HG03139 (cell line): ENCODE results near the gene SLC51A.
"Not testable (repeated sequence)": the region's sequence is repeated elsewhere in the genome, so short reads cannot be mapped to it uniquely, and the experiment has no call there.

ENCODE experiments used
- ATAC-seq: cut with Tn5 transposase; IDR thresholded peaks from one replicate; pipeline ENCODE4 v1.9.1; 2021; ENCODE audit not compliant: unreplicated experiment

SLC51A gene

DNA sequence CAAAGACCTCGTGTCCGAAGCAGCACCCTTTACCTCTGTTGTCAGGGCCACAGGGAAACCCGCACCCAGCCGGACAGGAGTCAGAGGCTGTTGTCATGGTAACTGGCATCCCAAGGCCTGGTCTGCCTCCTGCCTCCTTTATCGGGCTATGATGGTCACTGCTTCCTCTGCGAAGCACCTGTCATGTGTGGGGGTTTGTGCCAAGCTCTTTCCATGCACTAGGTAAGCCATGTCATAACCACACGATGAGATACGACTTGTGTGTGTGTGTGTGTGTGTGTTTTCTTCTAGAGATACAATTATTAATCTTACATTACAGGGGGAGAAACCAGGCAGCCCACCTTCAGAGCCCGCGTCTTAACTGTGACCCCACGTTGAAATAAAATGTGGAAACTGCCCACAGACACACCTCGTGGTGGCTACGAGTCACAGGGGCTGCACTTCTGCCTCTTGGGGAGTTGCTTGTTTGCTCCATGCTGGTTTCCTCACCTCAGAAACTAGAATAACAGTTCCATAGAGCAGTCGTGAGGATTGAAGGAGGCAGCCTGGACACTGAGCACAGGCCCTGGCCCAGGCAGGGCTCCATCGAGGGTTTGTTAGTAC lies 23.1 kb upstream of the SLC51A start:
- no peak for ATAC-seq

DNA sequence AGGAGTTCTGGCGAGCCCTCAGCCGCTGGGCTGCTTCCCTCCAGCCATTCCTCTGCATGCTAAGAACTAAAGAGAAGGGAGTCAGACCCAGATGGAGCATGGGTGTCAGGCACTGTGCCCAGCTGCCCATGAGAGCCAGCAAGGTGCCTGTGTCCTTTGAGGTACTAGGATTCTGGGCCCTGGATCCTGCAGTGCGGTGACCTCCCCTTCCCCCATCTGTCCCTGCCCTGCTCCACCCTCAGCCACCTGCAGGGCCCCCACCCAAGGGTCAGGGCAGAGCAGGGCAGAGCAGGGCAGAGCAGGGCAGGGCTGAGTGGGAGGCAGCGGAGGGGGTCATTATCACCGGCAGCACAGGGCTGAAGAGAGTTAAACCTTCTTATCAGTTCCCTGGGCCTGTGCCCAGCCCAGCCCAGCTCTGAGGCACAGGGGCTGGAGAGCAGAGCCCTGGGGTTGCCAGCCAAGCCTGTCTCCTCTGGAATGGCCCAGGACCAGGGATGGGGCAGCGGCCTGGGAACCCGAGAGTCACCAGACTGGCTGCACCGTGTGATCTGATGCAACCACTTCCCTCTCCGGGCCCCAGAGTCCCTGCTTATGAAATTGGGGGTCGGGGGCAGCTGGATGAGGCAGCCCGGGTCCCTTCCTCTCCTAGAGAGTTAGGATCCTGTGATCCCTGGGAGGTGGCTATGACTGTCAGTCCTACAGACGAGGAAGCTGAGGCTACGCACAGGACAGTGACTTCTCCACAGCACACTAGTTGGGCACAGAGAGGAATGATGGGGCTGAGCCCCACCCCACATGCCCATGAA lies 22.4 kb upstream of the SLC51A start:
- no peak for ATAC-seq

DNA sequence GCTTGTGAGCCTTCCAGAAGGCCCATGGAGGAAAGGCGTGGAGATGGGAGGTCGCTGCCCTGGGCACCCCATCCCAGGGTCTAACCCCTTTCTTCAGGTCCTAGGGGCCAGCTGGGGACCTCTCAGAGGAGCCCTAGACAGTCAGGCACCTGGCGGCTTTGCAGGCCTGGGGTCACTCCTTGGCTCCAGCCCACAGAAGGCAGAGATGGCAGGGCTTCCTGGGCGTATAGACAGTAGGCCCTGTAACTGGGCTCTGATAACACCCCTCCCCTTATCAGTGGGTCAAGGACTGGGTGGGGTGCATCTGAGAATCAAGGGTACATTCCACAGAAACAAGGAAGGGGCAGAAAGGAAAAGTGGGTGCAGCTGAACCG lies 21.8 kb upstream of the SLC51A start:
- ATAC-seq, result no peak

DNA sequence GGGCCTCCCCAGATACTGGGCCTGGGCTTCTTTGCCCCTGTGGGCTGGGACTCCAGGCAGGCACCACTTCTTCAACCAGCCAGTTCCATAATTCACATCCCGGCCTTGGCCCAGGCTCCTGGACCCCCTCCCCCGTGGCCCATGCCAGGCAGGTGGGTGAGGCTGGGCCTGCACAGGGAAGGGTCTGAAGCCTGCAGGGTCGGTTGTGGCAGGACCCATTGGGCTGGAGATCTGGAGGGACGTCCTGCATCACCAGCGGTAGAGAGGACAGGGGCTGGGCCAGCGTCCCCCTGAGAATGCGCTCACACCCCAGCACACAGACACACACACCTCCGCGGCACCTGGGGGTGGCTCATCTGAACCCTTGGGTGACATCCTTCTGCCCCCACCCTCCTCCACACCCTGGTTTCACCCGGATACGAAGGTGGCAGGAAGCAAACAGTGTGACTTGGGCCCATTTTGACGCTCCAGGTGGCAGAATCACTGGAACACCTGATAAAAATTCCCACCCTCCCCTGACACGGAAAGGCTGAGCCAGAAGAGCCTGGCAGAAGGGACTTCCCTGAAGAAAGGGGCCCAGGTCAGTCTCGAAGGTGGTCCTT lies 20.6 kb upstream of the SLC51A start:
- no peak for ATAC-seq

DNA sequence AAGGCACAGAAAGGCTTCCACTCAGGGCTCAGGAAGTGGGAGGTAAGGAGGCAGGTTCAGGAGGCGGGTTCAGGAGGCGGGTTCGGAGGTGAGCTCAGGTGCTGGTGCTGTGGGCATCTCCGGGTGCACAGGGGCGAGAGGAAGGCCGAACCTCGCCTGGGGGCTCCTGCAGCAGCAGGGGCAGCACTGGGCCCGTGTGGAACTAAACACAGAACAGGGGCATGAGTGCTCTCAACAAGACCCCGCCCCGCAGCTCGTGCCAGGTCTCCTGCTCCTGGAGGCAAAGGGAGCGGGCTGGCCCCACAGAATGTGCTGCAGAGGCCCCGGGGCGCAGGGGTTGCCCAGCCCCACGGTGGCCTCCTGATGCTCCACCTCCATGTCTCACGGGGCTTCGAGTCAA lies 18.8 kb upstream of the SLC51A start:
- ATAC-seq, result no peak

DNA sequence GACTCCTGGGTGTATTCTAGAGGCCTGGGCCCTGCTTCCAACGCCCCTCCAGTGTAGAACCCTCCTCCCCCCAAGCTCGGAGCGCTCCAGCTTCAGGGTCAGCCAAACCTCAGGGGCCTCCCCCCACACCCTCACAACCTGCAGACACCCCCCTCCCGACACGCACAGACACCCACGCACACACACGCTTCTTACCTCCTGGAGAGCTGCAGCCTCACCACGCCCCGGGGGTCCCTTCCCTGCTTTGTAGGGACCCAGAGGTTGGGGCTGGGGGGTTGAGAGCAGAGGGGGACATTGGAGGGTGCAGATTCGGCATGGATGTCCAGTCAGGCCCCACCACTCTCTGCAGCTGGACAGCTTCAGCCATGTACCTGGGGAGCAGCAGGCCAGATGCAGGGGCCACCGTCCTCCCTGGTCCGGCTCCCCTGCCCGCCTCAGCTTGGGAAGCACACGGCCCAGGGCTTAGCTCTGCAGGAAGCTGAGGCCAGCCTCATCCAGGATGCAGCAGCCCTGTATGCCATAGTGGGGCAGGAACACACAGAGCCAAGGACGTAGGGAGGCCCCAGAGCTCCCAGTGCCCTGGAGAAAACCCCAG lies 18.2 kb upstream of the SLC51A start:
- ATAC-seq, result no peak

DNA sequence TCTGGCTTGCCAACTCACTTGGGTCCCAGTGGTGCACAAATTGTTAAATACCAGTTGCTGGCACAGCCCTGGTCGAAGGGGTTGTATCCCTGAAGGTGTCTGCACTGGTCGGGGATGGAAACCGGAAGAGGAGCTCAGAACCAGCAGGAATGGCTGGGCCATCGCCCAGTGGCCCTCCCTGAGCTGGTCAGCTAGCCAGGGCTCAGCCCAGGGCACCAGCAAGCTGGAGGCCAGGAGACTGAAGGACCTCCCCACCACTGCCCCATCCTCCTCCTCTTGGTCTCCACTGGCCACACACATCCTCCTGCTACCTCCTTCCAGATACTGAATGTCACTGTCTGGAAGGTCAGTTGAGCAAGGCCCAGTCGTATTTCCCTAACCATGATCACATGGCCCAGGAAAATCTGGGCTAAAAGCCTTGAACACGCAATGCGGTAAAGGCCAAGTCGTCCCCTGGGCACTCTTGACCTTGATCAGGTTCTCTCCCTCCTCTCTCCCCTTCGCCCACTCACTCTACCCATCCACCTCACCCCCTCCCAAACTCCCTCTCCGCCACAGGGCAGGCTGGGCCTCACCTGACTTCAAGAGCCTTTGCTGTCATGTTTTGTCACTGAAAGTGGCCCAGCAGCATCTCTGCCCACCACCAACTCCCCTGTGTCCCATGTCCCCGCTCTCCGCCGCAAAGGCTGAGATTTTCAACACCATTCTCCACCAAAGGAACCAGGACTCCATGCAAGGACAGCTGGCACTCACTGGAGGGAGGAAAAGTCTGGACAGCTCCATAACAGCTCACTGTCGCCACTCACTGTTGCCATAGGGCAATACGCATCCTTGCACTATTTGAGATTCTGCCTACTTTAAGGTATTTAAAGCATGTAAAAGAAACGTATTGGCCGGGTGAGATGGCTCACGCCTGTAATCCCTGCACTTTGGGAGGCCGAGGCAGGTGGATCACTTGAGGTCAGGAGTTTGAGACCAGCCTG lies 17.3 kb upstream of the SLC51A start:
- ATAC-seq, result no peak

DNA sequence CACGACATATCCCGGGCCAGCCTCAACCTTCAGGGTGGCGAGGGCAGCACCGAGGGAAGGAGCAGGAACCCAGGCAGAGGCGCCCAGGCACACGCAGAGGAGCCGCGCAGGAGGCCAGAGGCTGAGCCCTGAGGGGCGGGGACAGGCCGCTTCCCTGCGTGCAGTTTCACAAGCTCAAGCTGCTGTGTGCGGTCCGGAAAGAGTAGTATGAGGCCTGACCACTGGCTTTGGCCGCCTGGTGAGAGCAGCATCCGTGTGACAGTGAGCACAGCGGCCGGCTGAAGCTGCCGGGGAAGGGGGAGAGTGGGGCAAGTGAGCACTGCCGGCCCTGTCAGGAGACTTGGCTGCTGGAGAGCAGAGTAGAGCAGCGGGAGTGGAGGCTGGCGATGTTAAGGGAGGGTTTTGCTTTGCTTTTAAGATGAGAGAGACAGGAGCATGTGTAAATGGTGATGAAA lies 13.8 kb upstream of the SLC51A start:
- ATAC-seq, result no peak

DNA sequence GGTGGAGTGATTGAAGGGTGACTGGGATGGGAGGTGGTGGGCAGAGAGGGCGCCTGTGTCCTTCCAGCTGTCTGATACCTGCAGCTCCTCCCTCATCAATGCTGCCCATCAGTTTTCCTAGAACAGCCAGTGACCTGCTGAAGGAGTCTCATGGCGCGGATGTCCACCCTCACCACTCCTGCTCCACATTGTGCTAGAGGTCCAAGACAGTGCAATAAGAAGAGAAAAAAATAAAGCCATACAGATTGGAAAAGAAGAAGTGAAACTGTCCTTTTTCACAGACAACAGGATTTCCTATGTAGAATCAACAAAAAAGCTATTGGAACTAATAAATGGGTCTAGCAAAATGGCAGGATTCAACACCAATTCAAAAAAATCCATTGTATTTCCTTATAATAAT lies 12.5 kb upstream of the SLC51A start:
- ATAC-seq, result no peak

DNA sequence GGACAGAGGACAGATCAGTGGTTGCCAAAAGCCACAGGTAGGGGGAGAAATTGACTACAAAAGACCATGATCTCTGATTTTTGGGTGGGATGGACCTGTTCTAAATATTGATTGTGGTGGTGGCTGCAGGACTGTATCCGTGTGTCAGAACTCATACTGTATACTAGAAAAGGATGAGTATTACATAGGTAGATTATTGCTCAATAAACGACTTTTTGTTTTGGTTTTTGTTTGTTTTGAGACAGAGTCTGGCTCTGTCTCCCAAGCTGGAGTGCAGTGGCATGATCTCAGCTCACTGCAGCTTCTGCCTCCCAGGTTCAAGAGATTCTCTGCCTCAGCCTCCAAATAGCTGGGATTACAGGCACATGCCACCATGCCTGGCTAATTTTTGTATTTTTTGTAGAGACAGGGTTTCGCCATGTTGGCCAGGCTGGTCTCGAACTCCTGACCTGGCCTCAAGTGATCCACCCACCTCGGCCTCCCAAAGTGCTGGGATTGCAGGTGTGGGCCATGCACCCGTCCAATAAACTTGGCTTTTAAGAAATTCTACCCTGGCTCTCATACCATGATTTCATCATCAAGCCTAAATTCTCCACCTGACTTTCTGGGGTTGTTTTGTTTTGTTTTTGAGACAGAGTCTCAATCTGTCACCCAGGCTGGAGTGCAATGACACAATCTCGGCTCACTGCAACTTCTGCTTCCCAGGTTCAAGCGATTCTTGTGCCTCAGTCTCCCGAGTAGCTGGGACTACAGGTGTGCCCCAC lies 10.7 kb upstream of the SLC51A start:
- not testable (repeated sequence) for ATAC-seq

DNA sequence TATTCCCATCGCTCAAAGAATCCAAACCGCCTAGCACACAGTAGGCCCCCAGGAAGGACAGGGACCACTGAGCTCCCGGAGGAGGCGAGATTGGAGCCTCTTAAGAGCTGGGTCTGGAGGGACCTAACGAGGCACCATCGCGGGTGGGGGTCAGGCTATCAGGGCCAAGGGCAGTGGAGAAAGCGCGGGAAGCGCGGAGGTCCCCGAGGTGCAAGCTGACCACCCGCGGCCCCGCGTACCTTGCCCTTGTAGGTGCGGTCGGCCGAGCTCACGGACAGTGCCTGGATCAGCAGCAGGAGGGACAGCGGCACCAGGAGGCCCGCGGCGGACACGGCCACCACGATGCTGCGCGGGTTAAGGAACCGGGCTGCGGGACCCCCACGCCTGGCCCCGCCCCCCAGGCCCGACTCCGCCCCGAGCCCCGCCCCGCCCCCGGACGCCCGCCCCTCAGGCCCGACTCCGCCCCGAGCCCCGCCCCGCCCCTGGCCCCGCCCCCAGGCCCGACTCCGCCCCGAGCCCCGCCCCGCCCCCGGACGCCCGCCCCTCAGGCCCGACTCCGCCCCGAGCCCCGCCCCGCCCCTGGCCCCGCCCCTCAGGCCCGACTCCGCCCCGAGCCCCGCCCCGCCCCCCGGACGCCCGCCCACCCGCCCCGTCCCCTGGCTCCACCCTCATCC lies 9.0 kb upstream of the SLC51A start:
- ATAC-seq, result no peak

DNA sequence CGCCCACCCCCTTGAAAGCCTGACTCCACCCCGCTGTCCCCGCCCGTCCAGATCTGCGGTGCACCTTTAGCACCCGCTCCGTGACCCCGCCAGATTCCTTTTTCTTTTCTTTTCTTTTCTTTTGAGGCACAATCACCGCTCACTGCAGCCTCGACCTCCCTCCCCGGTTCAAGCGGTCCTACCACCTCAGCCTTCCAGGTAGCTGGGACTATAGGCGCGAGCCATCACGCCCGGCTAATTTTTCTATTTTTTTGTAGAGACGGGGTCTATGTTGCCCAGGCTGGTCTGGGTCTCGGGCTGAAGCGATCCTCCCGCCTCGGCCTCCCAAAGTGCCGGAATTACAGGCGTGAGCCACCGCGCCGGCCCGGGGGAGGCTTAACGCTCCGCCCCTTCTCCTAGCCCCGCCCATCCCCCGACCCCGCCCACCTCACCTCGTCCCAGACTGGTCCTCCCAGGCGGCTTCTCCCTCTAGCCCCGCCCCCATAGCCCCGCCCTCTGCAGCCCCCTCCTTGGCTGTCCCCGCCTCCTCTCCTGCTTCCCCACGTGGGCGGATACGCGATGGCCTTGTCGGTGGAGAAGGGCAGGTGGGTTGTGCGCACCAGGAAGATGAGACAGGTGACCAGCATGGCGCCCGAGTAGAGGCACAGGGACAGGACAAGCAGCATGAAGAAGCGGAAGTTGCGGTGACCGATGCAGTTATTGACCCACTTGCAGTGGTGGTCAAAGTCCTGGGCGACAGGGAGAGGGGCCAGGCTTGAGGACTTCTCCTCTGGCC lies 8.3 kb upstream of the SLC51A start:
- no peak for ATAC-seq

DNA sequence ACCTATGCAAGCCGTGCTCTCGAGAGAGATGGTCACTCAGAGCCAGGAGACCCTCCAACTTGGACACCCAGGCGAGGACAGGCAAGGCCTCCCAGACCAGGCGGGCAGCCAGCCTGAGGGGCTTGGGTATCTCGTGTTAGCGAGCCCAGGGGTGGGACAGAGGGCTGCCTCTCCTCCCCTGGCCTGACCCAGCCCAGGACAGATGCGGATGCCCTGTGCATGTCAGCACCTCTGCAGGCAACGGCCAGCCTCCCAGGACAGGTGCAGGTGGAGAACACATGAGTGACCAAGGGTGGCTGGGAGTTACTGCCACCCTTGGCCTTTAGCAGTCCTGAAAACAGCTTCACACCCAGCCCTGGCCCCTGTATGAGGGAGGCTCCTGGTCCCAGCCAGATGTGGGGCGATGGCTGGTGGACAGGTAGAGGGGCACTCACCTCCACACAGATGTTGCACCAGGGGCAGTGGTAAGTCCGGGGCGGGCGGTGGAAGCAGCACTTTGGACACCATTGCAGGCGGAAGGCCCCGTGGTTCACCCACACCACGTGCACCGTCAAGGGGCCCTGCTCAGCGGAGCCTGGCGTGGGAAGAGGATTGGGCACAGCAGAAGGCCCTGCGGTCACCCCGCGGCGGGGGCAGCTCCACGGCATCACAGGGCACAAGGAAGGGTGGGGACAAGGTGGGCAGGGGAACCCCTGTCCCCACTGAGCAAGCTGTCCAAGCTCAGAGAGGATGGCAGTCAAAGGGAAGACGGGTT lies 7.2 kb upstream of the SLC51A start:
- no peak for ATAC-seq

DNA sequence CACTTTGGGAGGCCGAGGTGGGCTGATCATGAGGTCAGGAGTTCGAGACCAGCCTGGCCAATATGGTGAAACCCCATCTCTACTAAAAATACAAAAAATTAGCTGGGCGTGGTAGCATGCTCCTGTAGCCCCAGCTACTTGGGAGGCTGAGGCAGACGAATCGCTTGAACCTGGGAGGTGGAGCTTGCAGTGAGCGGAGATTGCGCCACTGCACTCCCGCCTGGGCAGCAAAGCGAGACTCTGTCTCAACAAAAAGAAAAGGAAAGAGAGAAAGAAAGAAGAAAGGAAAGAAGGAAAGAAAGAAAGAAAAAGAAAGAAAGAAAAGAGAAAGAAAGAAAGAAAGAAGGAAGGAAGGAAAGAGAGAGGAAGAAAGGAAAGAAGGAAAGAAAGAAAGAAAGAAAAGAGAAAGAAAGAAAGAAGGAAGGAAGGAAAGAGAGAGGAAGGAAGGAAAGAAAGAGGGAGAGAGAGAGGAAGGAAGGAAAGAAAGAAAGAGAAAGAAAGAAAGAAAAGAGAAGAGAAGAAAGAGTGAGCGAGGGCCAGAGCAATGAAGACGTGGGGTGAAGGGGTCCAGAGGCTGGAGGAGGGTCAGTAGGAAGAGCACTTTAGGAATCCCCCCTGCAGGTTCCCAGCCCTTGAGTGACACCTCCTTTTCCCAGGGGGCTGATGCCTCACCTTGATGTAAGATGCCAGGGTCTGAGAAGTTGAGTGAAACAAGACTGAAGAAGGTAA lies 6.2 kb upstream of the SLC51A start:
- ATAC-seq, result not testable (repeated sequence)

DNA sequence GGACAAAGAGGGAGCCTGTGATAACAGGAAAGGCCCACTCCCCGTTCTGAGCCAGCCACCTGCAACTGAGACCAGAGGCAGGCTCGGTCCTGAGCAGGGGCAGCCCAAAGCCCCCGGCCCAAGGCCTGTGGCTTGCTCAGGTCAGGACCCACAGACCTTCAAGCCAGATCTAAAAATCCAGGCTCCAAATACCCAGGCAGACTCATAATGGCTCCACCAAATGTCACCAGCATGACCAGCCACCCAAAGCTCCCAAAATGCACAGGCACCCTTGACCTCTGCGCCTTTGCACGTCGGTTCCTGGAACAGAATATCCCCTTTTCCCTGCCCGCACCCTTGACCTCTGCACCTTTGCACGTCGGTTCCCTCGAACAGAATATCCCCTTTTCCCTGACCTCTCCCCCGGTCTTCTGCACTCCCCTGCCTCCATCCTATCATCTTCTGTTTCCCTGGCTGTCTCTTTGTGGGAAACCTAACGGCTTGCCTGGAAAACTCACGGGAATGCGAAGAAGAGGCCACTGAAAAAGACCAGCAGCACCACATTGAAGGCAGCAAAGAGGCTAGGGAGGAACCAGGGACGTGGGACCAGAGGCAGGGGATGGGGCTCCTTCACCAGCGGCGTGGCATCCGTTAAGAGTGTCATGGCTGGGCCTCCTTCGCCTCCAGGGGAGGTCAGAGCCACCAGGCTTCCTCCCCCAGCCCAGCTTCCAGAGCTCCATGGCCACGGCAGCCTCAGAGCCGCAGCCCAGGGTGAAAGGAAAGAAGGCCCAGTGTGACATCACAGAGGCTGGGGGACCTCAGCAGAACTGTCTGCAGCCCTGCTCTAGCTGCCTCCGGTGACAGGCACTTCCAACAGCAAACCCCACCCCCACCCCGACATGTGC lies 5.4 kb upstream of the SLC51A start, which contains the start of gene ZDHHC19:
TSS of gene ZDHHC19 (minus strand) at position 728 of the 884 bp plus-strand sequence. CDS start at position 643, 85 bp downstream.
- no peak for ATAC-seq

DNA sequence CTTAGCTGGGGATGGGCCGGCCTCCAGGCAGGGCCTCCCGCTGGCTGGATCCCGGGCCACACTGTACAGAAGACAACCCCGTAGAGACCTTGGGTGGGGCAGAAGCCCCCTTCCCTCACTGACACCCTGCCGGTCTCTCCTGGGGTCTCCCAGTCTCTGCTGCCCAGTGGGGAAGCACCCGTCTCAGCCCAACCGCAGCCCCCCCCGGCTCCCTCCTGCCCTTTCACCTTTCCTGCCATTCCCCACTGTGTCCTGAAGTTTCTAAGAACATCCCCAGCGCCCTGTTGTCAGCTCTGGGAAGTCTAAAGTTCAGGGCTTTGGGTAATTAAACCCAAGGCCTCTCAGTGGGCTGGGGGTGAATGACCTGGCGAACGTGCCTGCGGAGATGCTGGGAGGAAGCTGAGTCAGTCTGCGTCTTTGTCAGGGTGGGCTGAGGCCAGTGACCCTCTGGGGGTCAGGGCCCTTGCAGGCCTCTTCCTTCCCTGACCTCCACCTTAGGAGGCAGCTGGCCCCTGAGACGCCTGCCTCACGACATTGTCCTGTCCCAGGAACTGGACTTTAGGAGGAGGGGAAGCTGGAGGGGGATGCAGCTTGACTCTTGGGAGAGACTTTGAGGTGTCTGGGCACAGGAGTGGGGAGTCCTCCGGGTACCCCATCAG lies 1.4 kb upstream of the SLC51A start:
- ATAC-seq, result no peak
